A673 (cell line): ENCODE measurements around the gene KMT2D. TPM values are rescaled to one million over a fixed set of nuclear protein-coding genes. Genes with fewer than 3 reads are reported as not detected.

Experiments
- BruUV-seq: library from RNA; stranded (reverse); fragments of 400-500 nt; replicated peaks from 2 replicates; lab custom pipeline; 2021; lab: Mats Ljungman, UMichigan
- CTCF ChIA-PET: fragments of 300-600 bp; sonication (Branson Sonifier 250); formaldehyde crosslinking; loops from one replicate; lab custom pipeline; 2022; ENCODE audit warnings: antibody characterized with exemption; lab: Charles Lee
- POLR2A ChIA-PET: fragments of 300-600 bp; sonication (Branson Sonifier 250); formaldehyde crosslinking; loops from one replicate; lab custom pipeline; 2022; ENCODE audit warnings: antibody characterized with exemption; ENCODE audit not compliant: low non-redundant PET; lab: Charles Lee
- DNase-seq: peaks from one replicate; pipeline ENCODE4 v3.0.0-alpha.2; 2015; ENCODE audit warnings: low spot score
- H3K27ac ChIP-seq: fragments of 200-600 bp; sonication (generic); 2 replicates; pipeline ENCODE4 v1.5.1; 2016; ENCODE audit warnings: mixed run types, low read depth, mild to moderate bottlenecking, mixed read lengths, antibody characterized with exemption, low read length; ENCODE audit not compliant: poor library complexity, severe bottlenecking
- H3K27me3 ChIP-seq: fragments of 200-600 bp; sonication (generic); replicated peaks from 2 replicates; pipeline ENCODE4 v1.6.1; 2017; ENCODE audit warnings: mixed run types, low read depth, mild to moderate bottlenecking, mixed read lengths, antibody characterized with exemption, low read length; ENCODE audit not compliant: insufficient read depth, poor library complexity
- H3K36me3 ChIP-seq: fragments of 200-600 bp; sonication (generic); 2 replicates; pipeline ENCODE4 v1.6.1; 2016; ENCODE audit warnings: mixed run types, mild to moderate bottlenecking, mixed read lengths, antibody characterized with exemption, low read length; ENCODE audit not compliant: insufficient read depth, poor library complexity, severe bottlenecking
- H3K4me1 ChIP-seq: fragments of 200-600 bp; sonication (generic); 2 replicates; pipeline ENCODE4 v1.6.1; 2017; ENCODE audit warnings: mixed run types, mild to moderate bottlenecking, mixed read lengths, antibody characterized with exemption, low read length; ENCODE audit not compliant: insufficient read depth, poor library complexity, severe bottlenecking
- H3K4me3 ChIP-seq: fragments of 200-600 bp; sonication (generic); 2 replicates; pipeline ENCODE4 v1.5.1; 2016; ENCODE audit warnings: low read depth, mixed run types, mild to moderate bottlenecking, mixed read lengths, low read length; ENCODE audit not compliant: poor library complexity, severe bottlenecking
- H3K9me3 ChIP-seq: fragments of 200-600 bp; sonication (generic); 2 replicates; pipeline ENCODE4 v1.6.1; 2016; ENCODE audit warnings: mixed run types, low read depth, mild to moderate bottlenecking, mixed read lengths, antibody characterized with exemption, low read length; ENCODE audit not compliant: poor library complexity, severe bottlenecking
- CTCF ChIP-seq: fragments of 300-800, 200-600 bp; sonication (generic); conservative IDR thresholded peaks from 2 replicates; pipeline ENCODE4 v1.5.1; 2017; ENCODE audit warnings: low read depth, mild to moderate bottlenecking, antibody characterized with exemption, low read length, moderate library complexity, mixed read lengths
- EZH2 ChIP-seq: fragments of 200-600 bp; sonication (generic); IDR thresholded peaks from 2 replicates; pipeline ENCODE4 v1.6.1; 2017; ENCODE audit warnings: borderline replicate concordance, low read depth, mild to moderate bottlenecking, mixed read lengths, antibody characterized with exemption, low read length; ENCODE audit not compliant: poor library complexity, severe bottlenecking
- intact Hi-C: fragments of 100-400 bp; cut with micrococcal nuclease; formaldehyde crosslinking; loops from one replicate; pipeline ENCODE4 v1.10.0; 2022; ENCODE audit not compliant: unreplicated experiment
- total RNA-seq: library from RNA; stranded (reverse); gene quantifications from 2 replicates; pipeline ENCODE4 v1.2.3, GENCODE V29; 2021

Gene KMT2D
- total RNA-seq, 1 experiment from 2014 or later, result 138 TPM

- no peak for TF ChIP-seq CTCF
- no peak for TF ChIP-seq EZH2
- CTCF ChIA-PET, result interaction anchor here (0.6 to 1.3 kb wide), 2 partner anchors 95 to 163 kb away, joined by 3 to 6 read pairs; no protein-coding TSS in a partner anchor
- Histone ChIP-seq H3K36me3 (no peaks in the 10 kb centered on the region), H3K27ac (no peak overlapping the region), H3K4me1 (peaks cover 9% of the 10 kb centered on the region), H3K27me3 (peaks cover 68% of the 10 kb centered on the region), H3K9me3 (no peaks in the 10 kb centered on the region), H3K4me3 (no peak overlapping the region)
- DNase-seq, result no peak
- BruUV-seq, result no TSS peak
- intact Hi-C loops, result no loop called here
- POLR2A ChIA-PET, result no interaction called here
Measured at GRCh38 chr12:49091836-49092085, 31.2 kb upstream of the KMT2D start.

- ChIA-PET CTCF (interaction anchor here (0.6 kb wide), 1 partner anchor 163 kb away, joined by 3 read pairs; no protein-coding TSS in a partner anchor), POLR2A (no interaction called here)
- TF ChIP-seq CTCF (no peak), EZH2 (no peak)
- no peak overlapping the region for H3K4me3 ChIP-seq
- peaks cover 68% of the 10 kb centered on the region for H3K27me3 ChIP-seq
- intact Hi-C loops, result no loop called here
- peaks cover 9% of the 10 kb centered on the region for H3K4me1 ChIP-seq
- no peak overlapping the region for H3K27ac ChIP-seq
- H3K36me3 ChIP-seq, result no peaks in the 10 kb centered on the region
- no peak for DNase-seq
- no peaks in the 10 kb centered on the region for H3K9me3 ChIP-seq
- no TSS peak for BruUV-seq
Measured at GRCh38 chr12:49091056-49091835, 30.7 kb upstream of the KMT2D start.

- no peaks in the 10 kb centered on the region for H3K9me3 ChIP-seq
- H3K27ac ChIP-seq, result no peak overlapping the region
- TF ChIP-seq EZH2, result peak; percentile 70
- peak; percentile 57 for TF ChIP-seq CTCF
- ChIA-PET POLR2A (interaction anchor here (0.6 kb wide), 1 partner anchor 16 kb away, joined by 3 read pairs; no protein-coding TSS in a partner anchor), CTCF (interaction anchor here (1.0 to 2.7 kb wide), 4 partner anchors 8 to 145 kb away, joined by 3 to 25 read pairs (median 8); no protein-coding TSS in a partner anchor)
- H3K4me1 ChIP-seq, result peaks cover 9% of the 10 kb centered on the region
- BruUV-seq, result no TSS peak
- no peaks in the 10 kb centered on the region for H3K36me3 ChIP-seq
- intact Hi-C loops, result loop anchor here (2.0 kb wide), 1 partner anchor 31 kb away; no protein-coding TSS in a partner anchor
- peak; percentile 55 for DNase-seq
- H3K4me3 ChIP-seq, result peak overlapping the region; percentile 43
- H3K27me3 ChIP-seq, result peaks cover 65% of the 10 kb centered on the region
Measured at GRCh38 chr12:49089821-49090773, 29.5 kb upstream of the KMT2D start.
